HPDE6-E6E7 (cell line): Measurements from ENCODE around the gene ADAMTSL2.

Experiments used
- DNase-seq: peaks from one replicate; pipeline ENCODE4 v3.0.0; 2011; ENCODE audit warnings: missing footprints; ENCODE audit errors: extremely low spot score

Gene ADAMTSL2

GRCh38 chr9:133605856-133606707 is 71.6 kb downstream of the ADAMTSL2 start:
- DNase-seq: no peak

- no peak for DNase-seq
These were observed 72.2 kb downstream of the ADAMTSL2 start for GRCh38 chr9:133606708-133607025.

GRCh38 chr9:133607381-133607780 is 72.9 kb downstream of the ADAMTSL2 start:
- no peak for DNase-seq

GRCh38 chr9:133607976-133608375 is 73.5 kb downstream of the ADAMTSL2 start:
- no peak for DNase-seq

GRCh38 chr9:133608382-133608781 is 73.9 kb downstream of the ADAMTSL2 start:
- DNase-seq: no peak

- DNase-seq: no peak
These were observed 74.4 kb downstream of the ADAMTSL2 start for GRCh38 chr9:133608889-133609288.

- DNase-seq: no peak
These were observed 75.0 kb downstream of the ADAMTSL2 start, which contains the start of gene FAM163B for GRCh38 chr9:133609311-133610098. Gene FAM163B (minus strand): TSS chr9:133609389. CDS start chr9:133580223, 29,166 bp downstream.

- DNase-seq: no peak
These were observed 76.3 kb downstream of the ADAMTSL2 start for GRCh38 chr9:133610845-133611244.

GRCh38 chr9:133612051-133612450 is 77.5 kb downstream of the ADAMTSL2 start:
- DNase-seq: no peak

- no peak for DNase-seq
These were observed 78.3 kb downstream of the ADAMTSL2 start for GRCh38 chr9:133612816-133613215.

- no peak for DNase-seq
These were observed 78.9 kb downstream of the ADAMTSL2 start for GRCh38 chr9:133613432-133613831.

GRCh38 chr9:133614056-133614455 is 79.6 kb downstream of the ADAMTSL2 start:
- no peak for DNase-seq

- DNase-seq: no peak
These were observed 80.2 kb downstream of the ADAMTSL2 start for GRCh38 chr9:133614678-133615077.

- no peak for DNase-seq
These were observed 80.7 kb downstream of the ADAMTSL2 start for GRCh38 chr9:133615186-133615585.

- DNase-seq: no peak
These were observed 81.2 kb downstream of the ADAMTSL2 start for GRCh38 chr9:133615606-133616188.

GRCh38 chr9:133616643-133617405 is 82.3 kb downstream of the ADAMTSL2 start:
- DNase-seq: no peak

GRCh38 chr9:133618726-133619125 is 84.2 kb downstream of the ADAMTSL2 start:
- DNase-seq: no peak

- DNase-seq: no peak
These were observed 85.3 kb downstream of the ADAMTSL2 start for GRCh38 chr9:133619791-133620190.

- DNase-seq: no peak
These were observed 87.3 kb downstream of the ADAMTSL2 start for GRCh38 chr9:133621725-133622267.

GRCh38 chr9:133622555-133622954 is 88.1 kb downstream of the ADAMTSL2 start:
- DNase-seq: no peak
